ENCODE results near the gene AP1M2.
A peak's percentile ranks its signal among the peaks of the same experiment; 100 is the strongest.
"Not testable (repeated sequence)": the region's sequence is repeated elsewhere in the genome, so short reads cannot be mapped to it uniquely, and the experiment has no call there.

The AP1M2 gene

GRCh38 chr19:10600149-10600548, 13.0 kb upstream of the AP1M2 start:
- no peak for DNase-seq

GRCh38 chr19:10593820-10594637, 6.9 kb upstream of the AP1M2 start:
- DNase-seq: no peak

GRCh38 chr19:10593148-10593547, 6.0 kb upstream of the AP1M2 start:
- no peak for DNase-seq

GRCh38 chr19:10587839-10588150, 683 bp upstream of the AP1M2 start:
- no peak for DNase-seq

GRCh38 chr19:10586396-10586795, 716 bp downstream of the AP1M2 start:
- DNase-seq: no peak

GRCh38 chr19:10583036-10583776, 3.9 kb downstream of the AP1M2 start:
- DNase-seq: no peak

GRCh38 chr19:10582091-10582490, 5.0 kb downstream of the AP1M2 start:
- DNase-seq: no peak

- DNase-seq: peak; percentile 86
These were observed 6.0 kb downstream of the AP1M2 start for GRCh38 chr19:10580979-10581631.

GRCh38 chr19:10577951-10578350, 9.2 kb downstream of the AP1M2 start:
- DNase-seq: no peak

- DNase-seq: no peak
These were observed 11.9 kb downstream of the AP1M2 start for GRCh38 chr19:10575011-10575716.

- no peak for DNase-seq
These were observed 12.7 kb downstream of the AP1M2 start for GRCh38 chr19:10574462-10574861.

- DNase-seq: not testable (repeated sequence)
These were observed 13.3 kb downstream of the AP1M2 start for GRCh38 chr19:10573793-10574192.

GRCh38 chr19:10568826-10569651, 18.1 kb downstream of the AP1M2 start, which contains the start of gene CDKN2D:
TSS of gene CDKN2D (minus strand) at chr19:10568979. CDS start at chr19:10568653, 326 bp downstream.
- DNase-seq: peak; percentile 99

GRCh38 chr19:10568062-10568825, 18.9 kb downstream of the AP1M2 start:
- peak; percentile 63 for DNase-seq

- DNase-seq: no peak
These were observed 19.5 kb downstream of the AP1M2 start for GRCh38 chr19:10567656-10568055.

- DNase-seq: peak; percentile 53
These were observed 20.3 kb downstream of the AP1M2 start for GRCh38 chr19:10566658-10567410.

- no peak for DNase-seq
These were observed 20.8 kb downstream of the AP1M2 start for GRCh38 chr19:10566408-10566657.

GRCh38 chr19:10565567-10566407, 21.3 kb downstream of the AP1M2 start, which contains the start of gene KRI1:
TSS of gene KRI1 (minus strand) at chr19:10566010. CDS start at chr19:10565999, 11 bp downstream.
- DNase-seq: peak; percentile 96

GRCh38 chr19:10565028-10565566, 22.0 kb downstream of the AP1M2 start:
- peak; percentile 53 for DNase-seq

All from stimulated activated naive CD4-positive, alpha-beta T cell treated with Interleukin-2 at 50 U/mL for 16 hours (primary cell).